Fibroblast of skin of right biceps (primary cell): Measurements from ENCODE around the gene MLXIPL.
"Not testable (repeated sequence)": the region's sequence is repeated elsewhere in the genome, so short reads cannot be mapped to it uniquely, and the experiment has no call there.

Experiments
- DNase-seq: peaks from one replicate; pipeline ENCODE4 v3.0.0-alpha.2; 2013

The MLXIPL gene

DNA sequence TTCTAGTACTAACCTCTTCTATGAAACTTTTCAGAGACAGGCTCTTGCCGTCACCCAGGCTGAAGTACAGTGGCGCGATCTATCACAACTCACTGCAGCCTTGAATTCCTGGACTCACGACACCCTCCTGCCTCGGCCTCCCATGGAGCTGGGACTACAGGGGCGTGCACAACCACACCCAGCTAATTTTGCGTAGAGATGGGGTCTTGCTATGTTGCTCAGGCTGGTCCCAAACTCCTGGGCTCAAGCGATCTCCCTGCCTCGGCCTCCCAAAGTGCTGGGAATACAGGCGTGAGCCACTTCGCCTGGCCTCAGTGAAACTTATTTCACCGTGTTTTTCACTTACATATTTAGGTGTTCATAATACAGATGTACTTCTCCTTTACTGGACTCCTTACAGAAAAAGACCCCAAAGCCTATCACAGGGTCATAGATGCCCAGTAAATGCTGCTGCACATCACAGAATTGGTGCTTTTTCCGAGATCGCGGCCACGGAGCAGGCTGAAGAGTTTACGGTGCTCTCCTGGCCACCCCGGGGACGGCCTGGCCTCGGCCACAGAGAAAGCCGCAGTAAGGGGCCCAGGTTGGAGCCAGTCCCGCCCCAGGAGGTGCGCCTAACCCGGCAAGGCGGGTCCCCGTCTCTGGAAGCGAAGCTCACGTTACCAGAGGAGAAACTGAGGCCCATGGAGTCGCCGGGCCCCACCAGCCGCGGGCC is 46.5 kb downstream of the MLXIPL start:
- DNase-seq: peak; percentile 34

DNA sequence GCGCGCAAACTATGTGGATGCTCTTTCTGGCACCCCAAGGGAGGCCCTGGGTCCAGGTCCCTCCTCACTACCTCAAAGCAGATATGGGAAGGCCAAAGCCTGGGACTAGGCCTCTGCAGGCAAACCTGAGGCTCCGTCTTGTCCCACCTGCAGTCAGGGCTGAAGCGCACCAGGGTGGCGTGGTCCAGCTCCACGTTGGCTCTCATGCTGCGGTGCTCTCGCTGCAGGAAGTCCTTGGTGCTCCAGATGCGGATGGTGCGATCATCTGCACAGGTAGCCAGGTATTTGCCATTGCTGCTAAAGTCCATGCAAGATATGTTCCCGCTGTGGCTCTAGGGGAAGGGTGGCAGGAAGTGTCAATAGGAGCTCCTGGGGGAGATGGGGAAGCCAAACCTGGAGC is 50.5 kb downstream of the MLXIPL start:
- no peak for DNase-seq

DNA sequence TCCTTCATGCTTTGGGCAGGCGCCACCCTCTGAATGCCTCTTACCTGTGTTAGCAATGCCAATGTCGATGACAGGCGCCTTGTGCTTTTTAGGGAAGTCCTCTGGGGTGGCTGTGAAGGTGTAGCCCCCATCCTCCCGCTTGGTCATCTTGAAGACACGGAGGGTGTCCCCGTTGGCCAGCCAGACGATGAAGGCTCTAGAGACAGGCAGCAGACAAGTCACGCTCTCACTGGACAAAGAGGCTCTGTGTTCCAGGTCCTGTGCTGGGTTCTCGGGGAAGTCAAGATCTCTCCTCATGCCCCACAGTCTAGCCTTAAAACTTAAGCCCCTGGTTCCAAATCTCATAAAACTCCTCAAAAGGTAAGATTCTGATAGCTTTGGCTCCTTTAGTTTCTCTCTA is 51.0 kb downstream of the MLXIPL start:
- DNase-seq: no peak

GRCh38 chr7:73572767-73573186 is 51.5 kb downstream of the MLXIPL start:
- DNase-seq: no peak

DNA sequence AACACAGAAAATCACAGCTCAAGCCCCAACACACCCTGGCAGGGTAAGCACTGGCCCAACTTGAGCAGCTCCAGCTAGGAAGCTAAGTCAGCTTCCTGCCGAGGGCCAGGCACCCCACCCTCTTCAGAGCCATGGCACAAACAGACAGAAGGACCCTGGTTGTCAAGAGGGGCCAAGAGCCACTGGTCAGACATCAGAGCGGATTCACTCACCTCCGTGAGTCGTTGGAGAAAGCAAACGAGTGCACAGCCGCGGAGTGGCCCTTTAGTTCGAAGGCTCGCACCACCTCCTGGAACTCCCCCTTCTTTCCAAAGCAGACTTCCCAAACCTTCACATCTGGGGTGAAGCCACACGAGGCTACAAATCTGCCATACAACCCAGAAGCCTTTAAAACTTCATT is 53.3 kb downstream of the MLXIPL start:
- no peak for DNase-seq

GRCh38 chr7:73570521-73570920 is 53.8 kb downstream of the MLXIPL start:
- DNase-seq: no peak

- no peak for DNase-seq
These were observed 55.2 kb downstream of the MLXIPL start for GRCh38 chr7:73569042-73569608.

DNA sequence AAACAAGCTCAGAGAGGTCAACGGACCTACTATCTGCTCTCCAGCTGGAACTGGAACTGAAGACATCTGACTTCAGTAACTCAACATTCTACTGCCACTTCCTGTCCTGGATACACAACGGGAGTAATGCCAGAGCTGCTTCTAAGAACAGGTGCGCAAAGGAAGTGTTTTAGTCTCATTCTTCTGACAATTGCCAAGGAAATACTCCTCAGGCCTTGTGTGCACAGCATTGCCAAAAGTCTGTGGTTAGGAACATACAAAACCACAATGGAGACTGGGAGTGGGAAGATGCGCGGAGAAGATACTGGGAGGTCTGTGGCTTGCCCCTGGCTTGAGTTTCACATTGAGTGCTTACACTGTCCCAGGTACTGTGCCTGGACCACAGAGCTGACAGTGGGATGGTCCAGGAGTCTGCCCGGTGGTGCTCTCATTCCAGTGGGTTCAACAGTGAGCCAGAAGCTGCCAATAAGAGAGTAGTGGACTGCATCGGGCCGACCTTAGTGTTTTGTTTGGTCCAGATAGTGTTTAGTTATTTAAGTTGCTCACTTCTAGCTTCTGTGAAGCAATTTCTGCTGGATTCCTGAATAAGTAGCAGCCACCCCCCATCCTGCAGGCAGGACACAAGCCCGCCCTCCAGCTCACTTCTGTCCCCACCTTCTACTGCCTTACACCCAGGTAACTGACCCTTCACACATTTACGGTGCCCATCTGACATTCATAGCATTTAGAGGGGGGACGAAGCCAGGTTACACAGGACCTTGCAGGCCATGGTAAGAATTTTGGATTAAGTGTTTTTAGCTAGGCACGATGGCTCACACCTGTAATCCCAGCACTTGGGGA is 56.3 kb downstream of the MLXIPL start:
- DNase-seq: peak; percentile 14

DNA sequence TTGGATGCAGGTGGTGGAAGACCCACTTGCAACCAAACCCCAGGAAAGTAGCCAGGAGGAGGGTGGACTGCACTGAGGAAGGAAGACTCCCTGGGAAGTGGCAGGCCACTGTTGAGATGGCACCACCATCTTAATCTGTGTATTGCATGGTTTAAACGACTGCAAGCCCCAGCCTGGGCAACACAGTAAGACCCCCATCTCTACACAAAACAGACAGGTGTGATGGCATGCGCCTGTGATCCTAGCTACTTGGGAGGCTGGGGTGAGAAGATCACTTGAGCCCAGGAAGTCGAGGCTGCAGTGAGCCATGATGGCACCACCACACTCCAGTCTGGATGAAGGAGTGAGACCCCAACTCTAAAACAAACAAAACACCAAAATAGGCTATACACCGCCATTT is 57.2 kb downstream of the MLXIPL start:
- DNase-seq: no peak

DNA sequence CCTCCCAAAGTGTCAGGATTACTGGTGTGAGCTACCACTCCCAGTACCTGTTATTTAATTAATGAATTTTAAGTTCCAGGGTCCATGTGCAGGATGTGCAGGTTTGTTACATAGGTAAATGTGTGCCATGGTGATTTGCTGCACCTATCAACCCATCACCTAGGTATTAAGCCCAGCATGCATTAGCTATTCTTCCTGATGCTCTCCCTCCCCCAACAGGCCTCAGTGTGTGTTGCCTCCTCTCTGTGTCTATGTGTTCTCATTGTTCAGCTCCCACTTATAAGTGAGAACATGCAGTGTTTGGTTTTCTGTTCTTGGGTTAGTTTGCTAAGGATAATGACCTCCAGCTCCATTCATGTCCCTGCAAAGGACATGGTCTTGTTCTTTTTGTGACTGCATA is 57.9 kb downstream of the MLXIPL start:
- not testable (repeated sequence) for DNase-seq

DNA sequence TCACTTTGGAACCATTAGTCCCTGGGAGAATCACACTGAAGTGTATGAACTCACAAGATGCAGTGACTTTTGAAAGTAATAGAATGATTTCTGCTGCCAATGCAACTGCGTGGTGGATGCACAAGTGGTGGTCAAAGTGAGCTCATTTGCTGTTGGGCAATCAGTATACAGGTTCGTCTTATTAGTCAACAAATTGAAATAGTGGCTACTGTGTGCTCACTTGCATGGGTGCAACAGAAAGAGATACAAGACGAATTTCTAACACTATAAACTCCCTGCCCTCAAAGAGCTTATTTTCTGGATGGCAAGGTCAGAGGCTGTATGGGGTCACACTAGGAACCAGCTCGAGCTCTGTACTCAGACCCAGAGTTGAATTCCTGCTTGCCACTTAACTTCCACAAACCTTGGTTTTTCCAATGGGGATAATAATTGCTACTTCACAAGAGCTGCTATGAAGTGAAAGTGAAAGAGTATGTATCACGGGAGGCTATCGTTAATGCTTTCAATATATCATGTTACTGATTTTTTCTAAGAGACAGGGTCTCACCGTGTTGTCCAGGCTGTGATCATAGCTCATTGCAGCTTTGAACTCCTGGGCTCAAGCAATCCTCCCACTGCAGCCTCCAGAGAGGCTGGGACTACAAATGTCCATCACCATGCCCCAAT is 58.5 kb downstream of the MLXIPL start:
- no peak for DNase-seq

DNA sequence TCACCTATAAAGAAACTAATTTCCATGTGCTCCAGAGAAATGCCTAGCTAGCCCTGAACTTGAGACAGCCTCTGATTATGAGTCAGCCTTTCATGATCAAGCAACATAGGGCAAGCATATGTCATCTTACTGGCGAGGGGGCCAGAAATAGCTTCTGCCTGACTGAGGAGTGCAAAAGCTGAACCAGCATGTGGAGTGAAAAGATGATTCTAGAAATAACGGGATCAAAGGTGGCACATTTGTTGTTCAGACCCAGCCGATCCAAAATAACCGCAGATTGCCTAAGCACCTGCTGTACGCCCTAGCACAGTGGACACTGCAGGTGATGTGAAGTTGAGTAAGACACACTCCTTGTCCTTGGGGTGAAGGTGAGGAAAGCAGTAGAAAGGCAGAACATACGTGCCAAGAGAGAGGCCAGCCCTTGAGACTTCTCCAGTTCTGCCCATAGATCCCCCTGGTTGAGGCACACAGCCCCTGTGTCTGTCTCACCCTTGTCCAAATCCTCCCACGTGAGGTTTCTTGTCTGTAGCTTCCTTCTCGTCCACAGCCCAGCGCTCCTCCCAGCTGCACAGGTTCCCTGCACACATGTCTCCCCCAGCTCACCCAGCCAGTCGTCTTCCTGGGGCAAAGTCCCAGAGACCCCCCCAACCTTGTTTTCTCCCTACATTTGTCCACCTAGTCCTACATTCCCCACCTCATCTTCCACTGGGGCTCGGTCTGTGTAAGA is 64.0 kb downstream of the MLXIPL start:
- peak; percentile 86 for DNase-seq

GRCh38 chr7:73557397-73558257 is 66.7 kb downstream of the MLXIPL start, which contains the start of gene BCL7B:
Gene BCL7B, minus strand, starts transcription at chr7:73557690. Its CDS starts 112 bp downstream, at chr7:73557578.
- peak; percentile 72 for DNase-seq

- peak; percentile 92 for DNase-seq
These were observed 67.3 kb downstream of the MLXIPL start for GRCh38 chr7:73557108-73557396.

GRCh38 chr7:73556208-73557107 is 67.9 kb downstream of the MLXIPL start:
- DNase-seq: no peak

DNA sequence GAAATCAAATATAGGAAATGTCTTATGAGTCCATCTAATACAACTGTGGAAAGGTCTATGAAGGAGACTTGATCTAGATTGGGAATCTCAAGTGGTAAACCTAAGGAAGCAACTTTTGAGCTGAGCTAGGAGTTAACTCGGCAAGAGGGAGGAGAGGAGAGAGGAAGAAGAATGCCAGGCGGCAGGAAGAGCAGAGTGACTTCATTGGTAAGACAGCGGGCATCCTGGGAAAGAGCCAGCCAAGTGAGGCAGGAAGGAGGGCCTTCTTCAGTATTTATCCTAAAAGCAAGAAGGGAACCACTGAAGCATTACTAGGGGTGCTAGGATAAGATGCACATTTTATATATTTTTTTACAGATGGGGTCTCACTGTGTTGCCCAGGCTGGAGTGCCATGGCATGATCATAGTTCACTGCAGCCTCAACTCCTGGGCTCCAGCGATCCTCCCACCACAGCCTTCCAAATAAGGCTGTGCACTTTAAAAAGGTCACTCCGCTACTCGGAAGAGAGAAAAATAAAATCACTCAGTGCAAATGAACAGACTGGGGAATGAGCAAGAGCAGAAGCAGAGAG is 68.8 kb downstream of the MLXIPL start:
- DNase-seq: no peak

DNA sequence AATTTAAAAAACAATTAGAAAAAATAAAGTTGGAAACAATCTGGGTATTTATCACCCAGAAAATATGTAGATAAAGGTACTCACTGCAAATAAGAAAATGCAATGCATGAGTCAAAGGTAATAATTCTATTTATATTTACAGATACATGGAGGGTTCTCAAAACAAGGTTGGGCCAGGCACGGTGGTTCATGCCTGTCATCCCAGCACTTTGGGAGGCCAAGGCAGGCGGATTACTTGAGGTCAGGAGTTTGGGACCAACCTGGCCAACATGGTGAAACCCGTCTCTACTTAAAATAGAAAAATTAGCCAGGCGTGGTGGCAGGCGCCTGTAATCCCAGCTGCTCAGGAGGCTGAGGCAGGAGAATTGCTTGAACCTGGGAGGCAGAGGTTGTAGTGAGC is 74.2 kb downstream of the MLXIPL start:
- DNase-seq: not testable (repeated sequence)

DNA sequence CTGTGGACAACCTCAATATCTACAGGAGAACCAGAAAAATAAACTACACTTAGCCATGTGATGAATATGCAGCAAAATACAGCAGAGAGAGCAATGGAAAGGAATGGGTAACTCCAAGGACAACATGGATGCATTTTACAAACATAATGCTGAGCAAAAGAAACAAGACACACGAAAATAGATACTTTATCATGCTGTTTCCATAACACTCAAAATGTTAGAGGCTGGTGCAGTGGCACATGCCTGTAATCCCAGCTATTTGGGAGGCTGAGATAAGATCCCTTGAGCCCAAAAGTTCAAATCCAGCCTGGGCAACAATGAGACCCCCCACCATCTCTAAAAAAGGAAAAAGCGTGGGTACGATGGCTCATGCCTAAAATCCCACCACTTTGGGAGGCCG is 75.1 kb downstream of the MLXIPL start:
- no peak for DNase-seq

GRCh38 chr7:73547841-73548240 is 76.5 kb downstream of the MLXIPL start:
- no peak for DNase-seq

GRCh38 chr7:73544678-73545077 is 79.6 kb downstream of the MLXIPL start:
- DNase-seq: no peak
